Muscle of leg (tissue), 11 donors: Measurements from ENCODE around the gene RAB11FIP4. TPM values are rescaled to one million over a fixed set of nuclear protein-coding genes. Genes with fewer than 3 reads are reported as not detected.

Experiments
- DNase-seq: peaks from one replicate; pipeline ENCODE4 v3.0.0; 2013
- H3K27ac ChIP-seq: one replicate; pipeline ENCODE4 v1.5.1; 2013; ENCODE audit warnings: mild to moderate bottlenecking, low read length, control low read depth
- H3K27me3 ChIP-seq: one replicate; pipeline ENCODE4 v1.6.1; 2013; ENCODE audit warnings: low read length; ENCODE audit not compliant: control insufficient read depth, insufficient read depth
- H3K36me3 ChIP-seq: one replicate; pipeline ENCODE4 v1.6.1; 2013; ENCODE audit warnings: low read length; ENCODE audit not compliant: control insufficient read depth, insufficient read depth
- H3K4me1 ChIP-seq: one replicate; pipeline ENCODE4 v1.6.1; 2013; ENCODE audit warnings: low read length; ENCODE audit not compliant: control insufficient read depth, insufficient read depth
- H3K4me3 ChIP-seq: one replicate; pipeline ENCODE4 v1.5.1; 2013; ENCODE audit warnings: low read length, control low read depth
- H3K9me3 ChIP-seq: replicated peaks from 2 replicates; pipeline ENCODE4 v1.6.1; 2013; ENCODE audit warnings: low read depth, low read length; ENCODE audit not compliant: control insufficient read depth
- WGBS: methylation state at CpG from one replicate; pipeline ENCODE4 v1.1.5; 2013; ENCODE audit warnings: missing lambda C conversion rate; ENCODE audit not compliant: insufficient coverage; 5-methylcytosine and 5-hydroxymethylcytosine counted together
- polyA plus RNA-seq, 8 donors: library from polyadenylated mRNA; unstranded; fragments of 120-200 nt; gene quantifications; one replicate each; pipeline versions ENCODE4 v1.2.1 to v1.2.3, GENCODE V29; 2013; ENCODE audit warnings: inconsistent platforms in 1 of 8, low replicate concordance in 1 of 8; ENCODE audit not compliant: insufficient read length in 8 of 8, insufficient read depth in 1 of 8
- total RNA-seq: library from RNA; stranded (reverse); fragments of 120-200 nt; gene quantifications from one replicate; pipeline ENCODE4 v1.2.4, GENCODE V29; 2013

RAB11FIP4 gene
- total and polyA plus RNA-seq, 9 donors: 0.28 to 1.6 (median 0.89) TPM

- Histone ChIP-seq H3K27me3 (peaks cover 11% of the 10 kb centered on the region), H3K4me1 (peaks cover 8% of the 10 kb centered on the region), H3K36me3 (no peaks in the 10 kb centered on the region), H3K9me3 (no peaks in the 10 kb centered on the region), H3K27ac (no peak overlapping the region), H3K4me3 (no peak overlapping the region)
- DNase-seq: no peak
- 86% methylated on average over 14 of the region's 14 CpGs for WGBS
These were observed 80.7 kb downstream of the RAB11FIP4 start for GRCh38 chr17:31472137-31472536.

- no peak for DNase-seq
- Histone ChIP-seq H3K4me1 (no peaks in the 10 kb centered on the region), H3K27me3 (peaks cover 27% of the 10 kb centered on the region), H3K36me3 (no peaks in the 10 kb centered on the region), H3K4me3 (no peak overlapping the region), H3K27ac (no peak overlapping the region), H3K9me3 (no peaks in the 10 kb centered on the region)
- WGBS: 58% methylated on average over 7 of the region's 16 CpGs
These were observed 84.1 kb downstream of the RAB11FIP4 start for GRCh38 chr17:31475378-31476162.

GRCh38 chr17:31476525-31477416 is 85.3 kb downstream of the RAB11FIP4 start:
- no peaks in the 10 kb centered on the region for H3K9me3 ChIP-seq
- peaks cover 34% of the 10 kb centered on the region for H3K27me3 ChIP-seq
- WGBS: 54% methylated on average over 10 of the region's 16 CpGs
- DNase-seq: no peak
- no peak overlapping the region for H3K4me3 ChIP-seq
- no peaks in the 10 kb centered on the region for H3K36me3 ChIP-seq
- H3K4me1 ChIP-seq: no peaks in the 10 kb centered on the region
- H3K27ac ChIP-seq: no peak overlapping the region

- H3K4me1 ChIP-seq: no peaks in the 10 kb centered on the region
- WGBS: 75% methylated on average over 6 of the region's 14 CpGs
- H3K36me3 ChIP-seq: no peaks in the 10 kb centered on the region
- no peak overlapping the region for H3K4me3 ChIP-seq
- no peaks in the 10 kb centered on the region for H3K9me3 ChIP-seq
- peaks cover 39% of the 10 kb centered on the region for H3K27me3 ChIP-seq
- no peak for DNase-seq
- H3K27ac ChIP-seq: no peak overlapping the region
These were observed 86.1 kb downstream of the RAB11FIP4 start for GRCh38 chr17:31477417-31478055.

- no peaks in the 10 kb centered on the region for H3K9me3 ChIP-seq
- H3K27ac ChIP-seq: no peak overlapping the region
- H3K36me3 ChIP-seq: no peaks in the 10 kb centered on the region
- peaks cover 36% of the 10 kb centered on the region for H3K27me3 ChIP-seq
- WGBS: no CpG with 5 or more reads among the region's 1 CpG
- no peaks in the 10 kb centered on the region for H3K4me1 ChIP-seq
- no peak for DNase-seq
- no peak overlapping the region for H3K4me3 ChIP-seq
These were observed 87.6 kb downstream of the RAB11FIP4 start for GRCh38 chr17:31479062-31479408.

GRCh38 chr17:31479524-31479923 is 88.0 kb downstream of the RAB11FIP4 start:
- H3K27me3 ChIP-seq: peaks cover 38% of the 10 kb centered on the region
- DNase-seq: no peak
- H3K27ac ChIP-seq: no peak overlapping the region
- no peak overlapping the region for H3K4me3 ChIP-seq
- H3K9me3 ChIP-seq: no peaks in the 10 kb centered on the region
- H3K36me3 ChIP-seq: no peaks in the 10 kb centered on the region
- no peaks in the 10 kb centered on the region for H3K4me1 ChIP-seq
- no CpG with 5 or more reads among the region's 2 CpGs for WGBS

GRCh38 chr17:31480067-31480466 is 88.6 kb downstream of the RAB11FIP4 start:
- Histone ChIP-seq H3K9me3 (no peaks in the 10 kb centered on the region), H3K27me3 (peaks cover 41% of the 10 kb centered on the region), H3K4me3 (no peak overlapping the region), H3K4me1 (no peaks in the 10 kb centered on the region), H3K36me3 (no peaks in the 10 kb centered on the region), H3K27ac (no peak overlapping the region)
- WGBS: 83% methylated on average over 3 of the region's 6 CpGs
- DNase-seq: no peak

GRCh38 chr17:31480904-31481782 is 89.7 kb downstream of the RAB11FIP4 start:
- no peak overlapping the region for H3K4me3 ChIP-seq
- 60% methylated on average over 1 of the region's 8 CpGs for WGBS
- H3K9me3 ChIP-seq: no peaks in the 10 kb centered on the region
- H3K36me3 ChIP-seq: no peaks in the 10 kb centered on the region
- H3K27ac ChIP-seq: no peak overlapping the region
- H3K27me3 ChIP-seq: peaks cover 48% of the 10 kb centered on the region
- no peaks in the 10 kb centered on the region for H3K4me1 ChIP-seq
- no peak for DNase-seq

GRCh38 chr17:31481783-31482081 is 90.3 kb downstream of the RAB11FIP4 start:
- Histone ChIP-seq H3K9me3 (no peaks in the 10 kb centered on the region), H3K27ac (no peak overlapping the region), H3K4me3 (no peak overlapping the region), H3K27me3 (peaks cover 51% of the 10 kb centered on the region), H3K36me3 (no peaks in the 10 kb centered on the region), H3K4me1 (no peaks in the 10 kb centered on the region)
- DNase-seq: no peak
- 78% methylated on average over 2 of the region's 4 CpGs for WGBS
